AG04450 (cell line): ENCODE data around the gene HMGCR. TPM values are rescaled to one million over a fixed set of nuclear protein-coding genes. Genes with fewer than 3 reads are reported as not detected.
"Not testable (repeated sequence)": the region's sequence is repeated elsewhere in the genome, so short reads cannot be mapped to it uniquely, and the experiment has no call there.

Experiments used
- CTCF ChIA-PET: fragments of 300-600, 350-600 bp; formaldehyde crosslinking; extraction: SDS; loops from one replicate; lab custom pipeline; 2022; ENCODE audit warnings: antibody characterized with exemption, inconsistent platforms; lab: Charles Lee
- POLR2A ChIA-PET: fragments of 350-600 bp; formaldehyde crosslinking; extraction: SDS; loops from one replicate; lab custom pipeline; 2021; ENCODE audit warnings: antibody characterized with exemption, inconsistent platforms; lab: Yijun Ruan, JAX
- DNase-seq: peaks from one replicate; pipeline ENCODE4 v3.0.0-alpha.2; 2011; ENCODE audit warnings: low read depth, low spot score
- H3K27ac ChIP-seq: one replicate; pipeline ENCODE4 v1.5.1; 2012; ENCODE audit warnings: low read depth, low read length, control low read depth
- H3K27me3 ChIP-seq: one replicate; pipeline ENCODE4 v1.6.0; 2012; ENCODE audit warnings: low read length; ENCODE audit not compliant: control insufficient read depth, insufficient read depth
- H3K4me3 ChIP-seq: 2 replicates; pipeline ENCODE4 v1.5.1; 2011; ENCODE audit warnings: mild to moderate bottlenecking, low read depth, low read length, control low read depth
- H3K9me3 ChIP-seq: 2 replicates; pipeline ENCODE4 v1.5.1; 2012; ENCODE audit warnings: low read length; ENCODE audit not compliant: control insufficient read depth, insufficient read depth
- CTCF ChIP-seq: IDR thresholded peaks from 2 replicates; pipeline ENCODE4 v1.5.1; 2011; ENCODE audit warnings: low read depth, low read length, control low read depth, inconsistent platforms
- polyA plus RNA-seq: library from polyadenylated mRNA; depleted of rRNA; stranded (reverse); fragments of >200 nt; gene quantifications from 2 replicates; pipeline ENCODE4 v1.2.3, GENCODE V29; 2011

The HMGCR gene
- polyA plus RNA-seq, 1 experiment: 27.7 TPM

- no peak overlapping the region for H3K4me3 ChIP-seq
- no peak for DNase-seq
- no peaks in the 10 kb centered on the region for H3K9me3 ChIP-seq
- no peak overlapping the region for H3K27ac ChIP-seq
- TF ChIP-seq CTCF: no peak
- ChIA-PET CTCF (no interaction called here), POLR2A (no interaction called here)
- no peaks in the 10 kb centered on the region for H3K27me3 ChIP-seq
These were observed 12.2 kb upstream of the HMGCR start for GRCh38 chr5:75324791-75325190.

DNA sequence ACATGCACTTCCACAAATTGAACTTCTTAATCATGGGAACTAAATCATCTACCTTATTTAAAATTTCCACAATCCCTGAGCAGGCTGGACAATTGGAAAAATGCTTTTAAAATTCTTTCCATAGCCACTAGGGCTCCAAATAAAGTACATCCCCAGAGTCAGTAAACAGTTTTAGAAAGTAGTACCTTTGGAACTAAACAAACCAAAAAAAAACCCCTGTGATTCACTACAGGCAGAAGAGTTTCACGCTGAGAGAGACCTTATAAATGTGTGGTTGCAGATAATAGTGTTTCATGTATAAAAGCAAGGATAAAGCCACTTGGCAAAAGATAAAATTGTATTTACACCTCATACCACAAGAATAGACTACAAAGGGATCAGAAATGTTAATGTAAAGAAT lies 11.8 kb upstream of the HMGCR start:
- CTCF ChIA-PET: no interaction called here
- POLR2A ChIA-PET: no interaction called here
- no peak for DNase-seq
- no peaks in the 10 kb centered on the region for H3K9me3 ChIP-seq
- H3K27ac ChIP-seq: no peak overlapping the region
- TF ChIP-seq CTCF: peak; percentile 31
- no peak overlapping the region for H3K4me3 ChIP-seq
- H3K27me3 ChIP-seq: no peaks in the 10 kb centered on the region

GRCh38 chr5:75330404-75330803 lies 6.6 kb upstream of the HMGCR start:
- Histone ChIP-seq H3K27me3 (no peaks in the 10 kb centered on the region), H3K27ac (no peak overlapping the region), H3K9me3 (no peaks in the 10 kb centered on the region; the same call in 1 of the 2 replicates), H3K4me3 (no peak overlapping the region)
- ChIA-PET CTCF (no interaction called here), POLR2A (no interaction called here)
- no peak for TF ChIP-seq CTCF
- DNase-seq: no peak

GRCh38 chr5:75331095-75332090 lies 5.6 kb upstream of the HMGCR start:
- Histone ChIP-seq H3K27ac (no peak overlapping the region), H3K9me3 (no peaks in the 10 kb centered on the region; the same call in 1 of the 2 replicates), H3K27me3 (no peaks in the 10 kb centered on the region), H3K4me3 (no peak overlapping the region)
- POLR2A ChIA-PET: no interaction called here
- CTCF ChIA-PET: interaction anchor here (1.0 kb wide), 1 partner anchor 95 kb away, joined by 4 read pairs; no protein-coding TSS in a partner anchor
- no peak for TF ChIP-seq CTCF
- DNase-seq: no peak

- H3K9me3 ChIP-seq, CTCF ChIA-PET, H3K27ac ChIP-seq, DNase-seq, POLR2A ChIA-PET, H3K27me3 ChIP-seq, H3K4me3 ChIP-seq: not testable (repeated sequence)
These were observed 3.3 kb upstream of the HMGCR start for GRCh38 chr5:75333759-75334158.

DNA sequence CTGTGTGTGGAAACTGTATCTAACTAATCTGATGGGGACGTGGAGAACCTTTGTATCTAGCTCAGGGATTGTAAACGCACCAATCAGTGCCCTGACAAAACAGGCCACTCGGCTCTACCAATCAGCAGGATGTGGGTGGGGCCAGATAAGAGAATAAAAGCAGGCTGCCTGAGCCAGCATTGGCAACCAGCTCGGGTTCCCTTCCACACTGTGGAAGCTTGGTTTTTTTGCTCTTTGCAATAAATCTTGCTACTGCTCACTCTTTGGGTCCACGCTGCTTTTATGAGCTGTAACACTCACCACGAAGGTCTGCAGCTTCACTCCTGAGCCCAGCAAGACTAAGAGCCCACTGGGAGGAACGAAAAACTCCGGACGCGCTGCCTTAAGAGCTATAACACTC lies 2.6 kb upstream of the HMGCR start:
- H3K27me3 ChIP-seq, H3K27ac ChIP-seq, POLR2A ChIA-PET, H3K4me3 ChIP-seq, H3K9me3 ChIP-seq, DNase-seq, CTCF ChIA-PET: not testable (repeated sequence)
